Brain microvascular endothelial cell (primary cell): ENCODE measurements around the gene RANGAP1.

Experiments used
- DNase-seq: peaks from one replicate; pipeline ENCODE4 v3.0.0-alpha.2; 2020
- H3K27ac ChIP-seq: fragments of 250-450 bp; sonication (Bioruptor Pico); 2 replicates; pipeline ENCODE4 v1.5.1; 2020; ENCODE audit warnings: mild to moderate bottlenecking, moderate library complexity
- H3K27me3 ChIP-seq: fragments of 250-450 bp; sonication (Bioruptor Pico); replicated peaks from 2 replicates; pipeline ENCODE4 v1.5.1; 2020; ENCODE audit warnings: mild to moderate bottlenecking
- H3K36me3 ChIP-seq: fragments of 250-450 bp; sonication (Bioruptor Pico); replicated peaks from 2 replicates; pipeline ENCODE4 v1.5.1; 2020; ENCODE audit warnings: mild to moderate bottlenecking
- H3K4me3 ChIP-seq: 2 replicates; pipeline ENCODE4 v1.5.1; 2011; ENCODE audit warnings: low read depth, mild to moderate bottlenecking, control low read depth, low read length, moderate library complexity
- in situ Hi-C: cut with HindIII; loops from 2 replicates; pipeline ENCODE4 v1.10.0; 2017; ENCODE audit warnings: low sequenced_read_pairs, low pct_ligation_motif_present
- TF ChIP-seq, protein P1 (sequence below): IDR thresholded peaks from 2 replicates; pipeline ENCODE4 v1.5.1; 2011; ENCODE audit warnings: low read depth, mild to moderate bottlenecking, moderate library complexity, low read length, control low read depth, inconsistent platforms; ENCODE audit errors: missing control alignments

RANGAP1 gene

DNA sequence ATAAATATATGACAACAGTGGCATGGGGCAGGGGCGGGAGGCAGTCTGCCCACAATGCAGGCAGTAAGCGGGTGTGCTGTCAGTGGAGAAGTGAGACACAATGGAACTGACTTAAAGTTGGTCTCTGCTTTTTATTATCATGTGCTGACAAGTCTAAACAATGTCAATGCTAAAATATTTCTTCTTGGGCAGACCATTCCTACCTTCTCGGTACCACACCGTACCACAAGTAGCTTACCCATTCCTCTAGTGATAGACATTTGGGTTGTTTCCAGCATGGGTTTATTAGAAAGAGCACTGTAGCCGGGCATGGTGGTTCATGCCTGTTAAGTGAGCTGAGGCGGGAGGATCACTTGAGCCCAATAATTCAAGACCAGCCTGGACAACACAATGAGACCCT is 42.6 kb downstream of the RANGAP1 start:
- H3K4me3 ChIP-seq: no peak overlapping the region
- no peak overlapping the region for H3K27ac ChIP-seq
- TF ChIP-seq, protein P1, sequence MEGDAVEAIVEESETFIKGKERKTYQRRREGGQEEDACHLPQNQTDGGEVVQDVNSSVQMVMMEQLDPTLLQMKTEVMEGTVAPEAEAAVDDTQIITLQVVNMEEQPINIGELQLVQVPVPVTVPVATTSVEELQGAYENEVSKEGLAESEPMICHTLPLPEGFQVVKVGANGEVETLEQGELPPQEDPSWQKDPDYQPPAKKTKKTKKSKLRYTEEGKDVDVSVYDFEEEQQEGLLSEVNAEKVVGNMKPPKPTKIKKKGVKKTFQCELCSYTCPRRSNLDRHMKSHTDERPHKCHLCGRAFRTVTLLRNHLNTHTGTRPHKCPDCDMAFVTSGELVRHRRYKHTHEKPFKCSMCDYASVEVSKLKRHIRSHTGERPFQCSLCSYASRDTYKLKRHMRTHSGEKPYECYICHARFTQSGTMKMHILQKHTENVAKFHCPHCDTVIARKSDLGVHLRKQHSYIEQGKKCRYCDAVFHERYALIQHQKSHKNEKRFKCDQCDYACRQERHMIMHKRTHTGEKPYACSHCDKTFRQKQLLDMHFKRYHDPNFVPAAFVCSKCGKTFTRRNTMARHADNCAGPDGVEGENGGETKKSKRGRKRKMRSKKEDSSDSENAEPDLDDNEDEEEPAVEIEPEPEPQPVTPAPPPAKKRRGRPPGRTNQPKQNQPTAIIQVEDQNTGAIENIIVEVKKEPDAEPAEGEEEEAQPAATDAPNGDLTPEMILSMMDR: no peak
- peaks cover 27% of the 10 kb centered on the region for H3K36me3 ChIP-seq
- DNase-seq: no peak
- in situ Hi-C loops: no loop called here
- no peaks in the 10 kb centered on the region for H3K27me3 ChIP-seq

DNA sequence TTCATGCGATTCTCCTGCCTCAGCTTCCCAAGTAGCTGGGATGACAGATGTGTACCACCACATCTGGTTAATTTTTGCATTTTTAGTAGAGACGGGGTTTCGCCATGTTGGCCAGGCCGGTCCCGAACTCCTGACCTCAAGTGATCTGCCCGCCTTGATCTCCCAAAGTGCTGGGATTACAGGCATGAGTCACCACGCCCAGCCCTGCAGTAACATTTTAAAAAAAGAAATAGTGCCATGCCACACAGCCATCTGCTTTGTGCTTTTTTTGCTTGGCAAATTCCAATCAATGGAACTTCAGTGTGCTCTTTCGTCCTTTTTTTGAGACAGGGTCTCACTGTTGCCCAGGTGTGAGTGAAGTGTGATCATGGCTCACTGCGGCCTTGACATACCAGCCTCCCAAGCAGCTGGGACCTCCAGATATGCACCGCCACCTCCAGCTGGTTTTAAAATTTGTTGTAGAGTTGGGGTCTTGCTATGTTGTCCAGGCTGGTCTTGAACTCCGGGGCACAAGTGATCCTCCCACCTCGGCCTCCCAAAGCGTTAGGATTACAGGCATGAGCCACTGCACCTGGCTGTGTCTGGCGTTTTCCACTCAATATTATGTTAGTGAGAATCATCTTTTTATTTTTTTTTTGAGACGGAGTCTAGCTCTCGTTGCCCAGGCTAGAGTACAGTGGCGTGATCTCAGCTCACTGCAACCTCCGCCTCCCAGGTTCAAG is 43.4 kb downstream of the RANGAP1 start:
- in situ Hi-C loops: no loop called here
- peaks cover 20% of the 10 kb centered on the region for H3K36me3 ChIP-seq
- H3K27ac ChIP-seq: no peak overlapping the region
- TF ChIP-seq, protein P1: no peak
- DNase-seq: no peak
- no peak overlapping the region for H3K4me3 ChIP-seq
- no peaks in the 10 kb centered on the region for H3K27me3 ChIP-seq

DNA sequence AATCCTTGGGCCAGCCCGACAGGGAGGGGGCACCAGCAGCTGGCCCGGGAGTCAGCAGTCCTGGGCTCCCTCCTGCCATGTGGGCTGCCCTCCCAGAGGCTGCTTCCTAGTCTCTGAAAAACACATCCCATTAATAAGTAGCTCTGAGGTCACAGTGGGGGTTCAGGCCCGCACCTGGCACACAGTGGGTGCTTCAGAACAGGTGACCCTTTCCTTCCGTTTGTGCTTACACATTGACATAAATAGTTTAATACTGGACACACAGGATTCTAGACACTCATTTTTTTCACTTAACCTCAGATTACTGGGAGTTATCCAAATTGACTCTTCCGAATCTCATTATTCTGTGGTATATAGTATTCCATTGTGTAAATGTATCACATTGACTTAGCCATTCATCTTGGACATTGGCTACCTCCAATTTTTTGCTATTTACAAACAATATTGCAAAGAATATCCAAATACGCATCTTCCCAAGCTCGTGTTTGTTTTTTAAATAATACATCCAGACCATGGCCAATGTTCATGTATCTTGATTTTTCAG is 44.8 kb downstream of the RANGAP1 start:
- Histone ChIP-seq H3K27me3 (no peaks in the 10 kb centered on the region), H3K4me3 (no peak overlapping the region), H3K36me3 (peaks cover 10% of the 10 kb centered on the region), H3K27ac (no peak overlapping the region)
- no peak for DNase-seq
- TF ChIP-seq, protein P1: no peak
- in situ Hi-C loops: no loop called here

DNA sequence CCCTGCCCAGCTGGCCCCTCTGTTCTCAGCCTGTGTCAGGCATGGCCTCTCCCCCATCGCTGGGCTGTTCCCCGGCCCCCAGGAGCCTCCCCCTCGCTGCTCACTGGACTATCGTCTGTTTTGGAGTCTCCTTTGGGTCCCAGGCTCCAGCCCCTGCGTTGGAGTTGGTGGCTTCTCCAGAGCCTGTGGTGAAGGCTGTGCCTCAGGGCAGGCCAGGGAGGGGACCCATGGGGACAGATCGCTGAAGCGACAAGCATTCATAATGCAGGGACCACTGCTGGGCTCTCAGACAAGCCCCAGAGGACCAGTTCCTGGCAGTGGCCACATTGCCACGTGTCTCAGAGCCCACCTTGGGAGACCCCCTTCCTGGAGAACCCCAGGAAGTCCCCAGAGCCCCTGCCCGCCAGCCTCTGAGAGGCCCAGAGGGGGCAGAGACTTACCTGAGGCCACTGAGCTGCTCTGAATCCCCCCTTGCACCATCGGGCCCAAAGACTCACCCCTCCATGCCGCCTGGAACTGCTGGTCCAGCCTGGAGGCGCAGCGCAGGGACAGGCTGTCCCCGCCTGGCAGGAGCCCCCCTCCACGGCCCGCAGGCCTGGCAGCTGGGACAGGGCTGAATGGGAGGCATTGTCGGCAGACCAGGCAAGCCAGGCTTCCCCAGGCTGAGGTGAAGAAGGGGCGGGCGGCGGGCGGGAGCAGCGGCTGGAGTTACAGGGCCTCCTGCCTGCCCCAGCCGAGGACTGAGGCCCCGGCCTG is 45.4 kb downstream of the RANGAP1 start, which contains the start of gene CHADL:
CHADL (minus strand) TSS at position 555 of the 756 bp plus-strand sequence; CDS start at position 505, 50 bp downstream.
- TF ChIP-seq, protein P1: no peak
- in situ Hi-C loops: no loop called here
- no peaks in the 10 kb centered on the region for H3K27me3 ChIP-seq
- no peak within 1 kb of the TSS for H3K27ac ChIP-seq
- peaks cover 5% of the 10 kb centered on the region for H3K36me3 ChIP-seq
- no peak within 1 kb of the TSS for H3K4me3 ChIP-seq
- no peak for DNase-seq

DNA sequence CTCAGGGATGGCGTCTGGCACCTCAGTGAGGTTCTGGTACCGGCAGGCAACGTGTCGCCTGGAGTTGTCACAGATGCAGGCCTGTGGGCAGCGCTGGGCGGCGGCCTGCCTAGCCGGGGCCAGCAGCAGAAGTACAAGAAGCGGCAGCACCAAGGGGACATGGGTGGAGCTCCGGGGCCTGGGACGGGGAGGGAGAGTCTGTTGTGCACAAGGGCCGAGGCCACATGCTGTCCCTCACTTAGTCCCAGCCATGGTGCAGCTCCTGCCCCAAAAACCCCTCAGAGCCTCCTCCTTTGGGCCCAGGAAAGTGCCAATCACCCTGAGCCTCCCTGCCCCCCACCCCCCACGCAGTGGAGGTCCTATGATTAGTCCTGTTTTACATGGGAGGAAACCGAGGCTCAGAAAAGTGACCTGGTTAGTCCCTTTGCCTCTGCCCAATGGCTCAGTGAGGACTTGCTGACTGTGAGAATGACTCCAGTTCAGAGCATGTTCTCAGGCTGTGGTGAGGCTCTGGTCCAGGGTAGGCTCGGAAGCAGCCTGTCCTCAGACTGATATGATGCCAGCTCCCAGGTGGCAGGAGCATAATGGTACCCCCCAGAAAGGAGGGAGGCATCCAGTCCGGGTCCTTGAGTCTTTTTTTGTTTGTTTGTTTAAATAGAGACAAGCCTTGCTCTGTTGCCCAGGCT is 46.4 kb downstream of the RANGAP1 start:
- H3K36me3 ChIP-seq: no peaks in the 10 kb centered on the region
- no peak for DNase-seq
- H3K27me3 ChIP-seq: no peaks in the 10 kb centered on the region
- no peak overlapping the region for H3K27ac ChIP-seq
- in situ Hi-C loops: no loop called here
- no peak overlapping the region for H3K4me3 ChIP-seq
- TF ChIP-seq, protein P1: no peak
